ENCODE measurements around the gene CKS1B. TPM values are rescaled to one million over a fixed set of nuclear protein-coding genes. Genes with fewer than 3 reads are reported as not detected.

The CKS1B gene
- total and polyA plus RNA-seq, 4 donors, result 32.4 to 57.9 (median 44.4) TPM

DNA sequence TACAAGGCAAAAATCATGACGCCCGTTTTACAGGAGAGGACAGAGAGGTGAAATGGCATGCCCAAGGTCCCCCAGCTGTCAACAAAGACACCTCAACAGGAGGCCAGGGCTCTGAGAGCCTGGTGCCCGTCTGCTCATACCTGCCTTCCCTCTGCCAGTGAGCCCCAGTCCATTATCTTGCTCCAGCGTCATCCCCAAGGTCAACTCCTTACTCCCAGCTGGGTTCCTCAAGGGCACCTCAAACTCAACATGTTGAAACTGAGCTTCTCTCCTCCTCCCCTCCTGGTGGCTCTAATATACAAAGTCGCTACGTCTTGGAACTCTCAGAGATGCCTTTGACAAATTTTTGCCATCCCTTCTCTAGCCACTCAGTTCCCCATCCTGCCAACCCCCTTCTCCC, 21.8 kb upstream of the CKS1B start:
- no peak for DNase-seq (ENCODE audit: low spot score)
- TF ChIP-seq GABPA (IDR thresholded peaks at IDR 0.05 in 1 of 2, conservative IDR thresholded peaks at IDR 0.05 in 1 of 2), result no peak
- no peak for TF ChIP-seq YY1 (IDR thresholded peaks at IDR 0.05)
- TF ChIP-seq, protein P1, sequence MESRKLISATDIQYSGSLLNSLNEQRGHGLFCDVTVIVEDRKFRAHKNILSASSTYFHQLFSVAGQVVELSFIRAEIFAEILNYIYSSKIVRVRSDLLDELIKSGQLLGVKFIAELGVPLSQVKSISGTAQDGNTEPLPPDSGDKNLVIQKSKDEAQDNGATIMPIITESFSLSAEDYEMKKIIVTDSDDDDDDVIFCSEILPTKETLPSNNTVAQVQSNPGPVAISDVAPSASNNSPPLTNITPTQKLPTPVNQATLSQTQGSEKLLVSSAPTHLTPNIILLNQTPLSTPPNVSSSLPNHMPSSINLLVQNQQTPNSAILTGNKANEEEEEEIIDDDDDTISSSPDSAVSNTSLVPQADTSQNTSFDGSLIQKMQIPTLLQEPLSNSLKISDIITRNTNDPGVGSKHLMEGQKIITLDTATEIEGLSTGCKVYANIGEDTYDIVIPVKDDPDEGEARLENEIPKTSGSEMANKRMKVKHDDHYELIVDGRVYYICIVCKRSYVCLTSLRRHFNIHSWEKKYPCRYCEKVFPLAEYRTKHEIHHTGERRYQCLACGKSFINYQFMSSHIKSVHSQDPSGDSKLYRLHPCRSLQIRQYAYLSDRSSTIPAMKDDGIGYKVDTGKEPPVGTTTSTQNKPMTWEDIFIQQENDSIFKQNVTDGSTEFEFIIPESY (IDR thresholded peaks at IDR 0.05), result no peak
- no peak for TF ChIP-seq ATF3 (IDR thresholded peaks at IDR 0.05)
- TF ChIP-seq, protein P2, sequence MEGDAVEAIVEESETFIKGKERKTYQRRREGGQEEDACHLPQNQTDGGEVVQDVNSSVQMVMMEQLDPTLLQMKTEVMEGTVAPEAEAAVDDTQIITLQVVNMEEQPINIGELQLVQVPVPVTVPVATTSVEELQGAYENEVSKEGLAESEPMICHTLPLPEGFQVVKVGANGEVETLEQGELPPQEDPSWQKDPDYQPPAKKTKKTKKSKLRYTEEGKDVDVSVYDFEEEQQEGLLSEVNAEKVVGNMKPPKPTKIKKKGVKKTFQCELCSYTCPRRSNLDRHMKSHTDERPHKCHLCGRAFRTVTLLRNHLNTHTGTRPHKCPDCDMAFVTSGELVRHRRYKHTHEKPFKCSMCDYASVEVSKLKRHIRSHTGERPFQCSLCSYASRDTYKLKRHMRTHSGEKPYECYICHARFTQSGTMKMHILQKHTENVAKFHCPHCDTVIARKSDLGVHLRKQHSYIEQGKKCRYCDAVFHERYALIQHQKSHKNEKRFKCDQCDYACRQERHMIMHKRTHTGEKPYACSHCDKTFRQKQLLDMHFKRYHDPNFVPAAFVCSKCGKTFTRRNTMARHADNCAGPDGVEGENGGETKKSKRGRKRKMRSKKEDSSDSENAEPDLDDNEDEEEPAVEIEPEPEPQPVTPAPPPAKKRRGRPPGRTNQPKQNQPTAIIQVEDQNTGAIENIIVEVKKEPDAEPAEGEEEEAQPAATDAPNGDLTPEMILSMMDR (IDR thresholded peaks at IDR 0.05; ENCODE audit: low read depth, low read length, missing input control), result no peak
- no peak for TF ChIP-seq TAF1 (conservative IDR thresholded peaks at IDR 0.05)
- TF ChIP-seq NR2F2 (IDR thresholded peaks at IDR 0.05), result no peak
- Histone ChIP-seq H3K27me3 (ENCODE audit: control insufficient read depth in 4 of 4, insufficient read depth in 4 of 4, low read length in 3 of 4) (no peaks in the 10 kb centered on the region), H3K4me3 (ENCODE audit: low read depth in 1 of 3, low read length in 3 of 3) (no peak overlapping the region), H3K9me3 (ENCODE audit: control insufficient read depth in 4 of 4, low read length in 3 of 4) (no peaks in the 10 kb centered on the region), H3K27ac (ENCODE audit: low read depth in 1 of 2, low read length in 2 of 2) (no peak overlapping the region), H3K4me1 (ENCODE audit: control insufficient read depth in 4 of 4, insufficient read depth in 4 of 4, low read length in 3 of 4) (peaks cover 9 to 42% (median 24%) of the 10 kb centered on the region in 4 donors), H3K9ac (ENCODE audit: low read depth in 1 of 2, low read length in 2 of 2) (no peak overlapping the region), H3K36me3 (ENCODE audit: control insufficient read depth in 4 of 4, insufficient read depth in 3 of 4, low read depth in 1 of 4, low read length in 3 of 4) (peaks cover 0 to 19% (median 2%) of the 10 kb centered on the region in 4 donors)
- 94% methylated on average over 6 of the region's 6 CpGs for WGBS

DNA sequence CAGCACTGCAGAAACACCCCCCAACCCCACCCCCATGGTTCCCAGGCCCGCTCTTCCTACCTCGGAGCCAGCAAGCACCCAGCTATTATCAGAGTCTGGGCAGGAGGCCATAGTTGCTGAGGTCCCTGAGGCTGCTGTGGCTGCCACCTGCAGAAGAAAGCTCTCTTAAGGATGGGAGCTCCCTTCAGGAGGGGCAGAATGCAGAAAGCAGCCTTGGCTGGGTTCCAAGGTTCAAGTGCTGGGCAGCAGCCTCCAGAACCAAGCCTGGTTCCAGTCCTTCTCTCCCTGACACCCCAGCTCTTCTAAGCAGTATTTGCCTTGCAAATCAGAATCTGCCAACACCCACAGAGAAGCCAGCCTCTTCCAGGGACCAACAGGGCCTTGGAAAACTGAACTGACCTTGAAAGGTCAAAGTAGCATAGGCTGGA, 20.9 kb upstream of the CKS1B start:
- peaks cover 9 to 42% (median 24%) of the 10 kb centered on the region in 4 donors for H3K4me1 ChIP-seq (ENCODE audit: control insufficient read depth in 4 of 4, insufficient read depth in 4 of 4, low read length in 3 of 4)
- DNase-seq (ENCODE audit: low spot score), result no peak
- H3K4me3 ChIP-seq (ENCODE audit: low read depth in 1 of 3, low read length in 3 of 3), result no peak overlapping the region
- no peak overlapping the region for H3K27ac ChIP-seq (ENCODE audit: low read depth in 1 of 2, low read length in 2 of 2)
- H3K9me3 ChIP-seq (ENCODE audit: control insufficient read depth in 4 of 4, low read length in 3 of 4), result no peaks in the 10 kb centered on the region
- no peaks in the 10 kb centered on the region for H3K27me3 ChIP-seq (ENCODE audit: control insufficient read depth in 4 of 4, insufficient read depth in 4 of 4, low read length in 3 of 4)
- H3K9ac ChIP-seq (ENCODE audit: low read depth in 1 of 2, low read length in 2 of 2), result no peak overlapping the region
- TF ChIP-seq, protein P3, sequence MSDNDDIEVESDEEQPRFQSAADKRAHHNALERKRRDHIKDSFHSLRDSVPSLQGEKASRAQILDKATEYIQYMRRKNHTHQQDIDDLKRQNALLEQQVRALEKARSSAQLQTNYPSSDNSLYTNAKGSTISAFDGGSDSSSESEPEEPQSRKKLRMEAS (IDR thresholded peaks at IDR 0.05), result no peak
- no peak for TF ChIP-seq TAF1 (conservative IDR thresholded peaks at IDR 0.05)
- no peak for TF ChIP-seq GABPA (IDR thresholded peaks at IDR 0.05 in 1 of 2, conservative IDR thresholded peaks at IDR 0.05 in 1 of 2)
- no peak for TF ChIP-seq SP1 (IDR thresholded peaks at IDR 0.05)
- TF ChIP-seq RAD21 (IDR thresholded peaks at IDR 0.05), result no peak
- no peak for TF ChIP-seq FOXA2 (IDR thresholded peaks at IDR 0.05)
- no peak for TF ChIP-seq JUND (IDR thresholded peaks at IDR 0.05)
- TF ChIP-seq, protein P1 (IDR thresholded peaks at IDR 0.05), result no peak
- no peak for TF ChIP-seq REST (IDR thresholded peaks at IDR 0.05)
- no peak for TF ChIP-seq FOXA1 (IDR thresholded peaks at IDR 0.05)
- TF ChIP-seq HNF4A (conservative IDR thresholded peaks at IDR 0.05), result no peak
- no peak for TF ChIP-seq YY1 (IDR thresholded peaks at IDR 0.05)
- TF ChIP-seq EGR1 (IDR thresholded peaks at IDR 0.05; ENCODE audit: low read depth in 2 of 2), result no peak
- H3K36me3 ChIP-seq (ENCODE audit: control insufficient read depth in 4 of 4, insufficient read depth in 3 of 4, low read depth in 1 of 4, low read length in 3 of 4), result peaks cover 0 to 12% (median 3%) of the 10 kb centered on the region in 4 donors
- WGBS, result 91% methylated on average over 2 of the region's 2 CpGs
